ENCODE results near the gene SOX4.

SOX4 gene

GRCh38 chr6:21592953-21593352, 598 bp upstream of the SOX4 start:
- peak overlapping the region; percentile 30 to 97 (median 83) for H3K4me3 ChIP-seq (ENCODE audit: low read depth in 1 of 5, low read length in 5 of 5)
- no peaks in the 10 kb centered on the region for H3K27me3 ChIP-seq (ENCODE audit: control insufficient read depth in 5 of 5, insufficient read depth in 4 of 5, low read length in 5 of 5)
- peak overlapping the region in 1 of 5 donors; percentile 40 for H3K9ac ChIP-seq (ENCODE audit: low read length in 5 of 5)
- H3K4me1 ChIP-seq (ENCODE audit: control insufficient read depth in 5 of 5, insufficient read depth in 5 of 5, low read length in 5 of 5) = peaks cover 1 to 47% (median 40%) of the 10 kb centered on the region in 5 donors
- H3K27ac ChIP-seq (ENCODE audit: low read depth, low read length) = no peak overlapping the region
- no peaks in the 10 kb centered on the region for H3K36me3 ChIP-seq (ENCODE audit: control insufficient read depth in 5 of 5, insufficient read depth in 5 of 5, low read length in 5 of 5)
- no peaks in the 10 kb centered on the region for H3K9me3 ChIP-seq (ENCODE audit: control insufficient read depth in 5 of 5, low read length in 5 of 5)

GRCh38 chr6:21593927-21594415, 420 bp downstream of the SOX4 start:
- no peaks in the 10 kb centered on the region for H3K9me3 ChIP-seq (ENCODE audit: control insufficient read depth in 5 of 5, low read length in 5 of 5)
- H3K27me3 ChIP-seq (ENCODE audit: control insufficient read depth in 5 of 5, insufficient read depth in 4 of 5, low read length in 5 of 5) = no peaks in the 10 kb centered on the region
- H3K4me3 ChIP-seq (ENCODE audit: low read depth in 1 of 5, low read length in 5 of 5) = peak overlapping the region; percentile 76 to 97 (median 92)
- H3K36me3 ChIP-seq (ENCODE audit: control insufficient read depth in 5 of 5, insufficient read depth in 5 of 5, low read length in 5 of 5) = peaks cover 0 to 2% (median 0%) of the 10 kb centered on the region in 5 donors
- H3K9ac ChIP-seq (ENCODE audit: low read length in 5 of 5) = peak overlapping the region; percentile 44 to 73 (median 63)
- H3K27ac ChIP-seq (ENCODE audit: low read depth, low read length) = peak overlapping the region; percentile 81
- peaks cover 2 to 49% (median 43%) of the 10 kb centered on the region in 5 donors for H3K4me1 ChIP-seq (ENCODE audit: control insufficient read depth in 5 of 5, insufficient read depth in 5 of 5, low read length in 5 of 5)

- H3K4me1 ChIP-seq (ENCODE audit: control insufficient read depth in 5 of 5, insufficient read depth in 5 of 5, low read length in 5 of 5) = peaks cover 2 to 48% (median 41%) of the 10 kb centered on the region in 5 donors
- H3K4me3 ChIP-seq (ENCODE audit: low read depth in 1 of 5, low read length in 5 of 5) = peak overlapping the region; percentile 76 to 97 (median 92)
- H3K9ac ChIP-seq (ENCODE audit: low read length in 5 of 5) = peak overlapping the region; percentile 44 to 82 (median 68)
- H3K36me3 ChIP-seq (ENCODE audit: control insufficient read depth in 5 of 5, insufficient read depth in 5 of 5, low read length in 5 of 5) = peaks cover 0 to 3% (median 0%) of the 10 kb centered on the region in 5 donors
- no peaks in the 10 kb centered on the region for H3K27me3 ChIP-seq (ENCODE audit: control insufficient read depth in 5 of 5, insufficient read depth in 4 of 5, low read length in 5 of 5)
- H3K9me3 ChIP-seq (ENCODE audit: control insufficient read depth in 5 of 5, low read length in 5 of 5) = no peaks in the 10 kb centered on the region
- peak overlapping the region; percentile 81 for H3K27ac ChIP-seq (ENCODE audit: low read depth, low read length)
Observed at GRCh38 chr6:21594416-21595281, 1.1 kb downstream of the SOX4 start.

GRCh38 chr6:21595285-21596144, 2.0 kb downstream of the SOX4 start:
- peaks cover 2 to 48% (median 40%) of the 10 kb centered on the region in 5 donors for H3K4me1 ChIP-seq (ENCODE audit: control insufficient read depth in 5 of 5, insufficient read depth in 5 of 5, low read length in 5 of 5)
- H3K36me3 ChIP-seq (ENCODE audit: control insufficient read depth in 5 of 5, insufficient read depth in 5 of 5, low read length in 5 of 5) = peaks cover 0 to 3% (median 0%) of the 10 kb centered on the region in 5 donors
- H3K27me3 ChIP-seq (ENCODE audit: control insufficient read depth in 5 of 5, insufficient read depth in 4 of 5, low read length in 5 of 5) = no peaks in the 10 kb centered on the region
- peak overlapping the region; percentile 68 to 79 (median 78) for H3K9ac ChIP-seq (ENCODE audit: low read length in 5 of 5)
- H3K4me3 ChIP-seq (ENCODE audit: low read depth in 1 of 5, low read length in 5 of 5) = peak overlapping the region; percentile 76 to 97 (median 93)
- peak overlapping the region; percentile 81 for H3K27ac ChIP-seq (ENCODE audit: low read depth, low read length)
- no peaks in the 10 kb centered on the region for H3K9me3 ChIP-seq (ENCODE audit: control insufficient read depth in 5 of 5, low read length in 5 of 5)

GRCh38 chr6:21596145-21596948, 2.8 kb downstream of the SOX4 start:
- peak overlapping the region; percentile 76 to 97 (median 93) for H3K4me3 ChIP-seq (ENCODE audit: low read depth in 1 of 5, low read length in 5 of 5)
- H3K9ac ChIP-seq (ENCODE audit: low read length in 5 of 5) = peak overlapping the region; percentile 68 to 79 (median 78)
- H3K9me3 ChIP-seq (ENCODE audit: control insufficient read depth in 5 of 5, low read length in 5 of 5) = no peaks in the 10 kb centered on the region
- peaks cover 2 to 48% (median 40%) of the 10 kb centered on the region in 5 donors for H3K4me1 ChIP-seq (ENCODE audit: control insufficient read depth in 5 of 5, insufficient read depth in 5 of 5, low read length in 5 of 5)
- H3K36me3 ChIP-seq (ENCODE audit: control insufficient read depth in 5 of 5, insufficient read depth in 5 of 5, low read length in 5 of 5) = peaks cover 0 to 3% (median 0%) of the 10 kb centered on the region in 5 donors
- H3K27ac ChIP-seq (ENCODE audit: low read depth, low read length) = peak overlapping the region; percentile 81
- H3K27me3 ChIP-seq (ENCODE audit: control insufficient read depth in 5 of 5, insufficient read depth in 4 of 5, low read length in 5 of 5) = no peaks in the 10 kb centered on the region

GRCh38 chr6:21596949-21597682, 3.6 kb downstream of the SOX4 start:
- H3K36me3 ChIP-seq (ENCODE audit: control insufficient read depth in 5 of 5, insufficient read depth in 5 of 5, low read length in 5 of 5) = peaks cover 0 to 3% (median 0%) of the 10 kb centered on the region in 5 donors
- H3K9me3 ChIP-seq (ENCODE audit: control insufficient read depth in 5 of 5, low read length in 5 of 5) = peaks cover 0 to 3% (median 0%) of the 10 kb centered on the region in 5 donors
- peaks cover 2 to 48% (median 40%) of the 10 kb centered on the region in 5 donors for H3K4me1 ChIP-seq (ENCODE audit: control insufficient read depth in 5 of 5, insufficient read depth in 5 of 5, low read length in 5 of 5)
- peak overlapping the region; percentile 67 to 97 (median 84) for H3K4me3 ChIP-seq (ENCODE audit: low read depth in 1 of 5, low read length in 5 of 5)
- peak overlapping the region; percentile 77 to 85 (median 78) for H3K9ac ChIP-seq (ENCODE audit: low read length in 5 of 5)
- H3K27me3 ChIP-seq (ENCODE audit: control insufficient read depth in 5 of 5, insufficient read depth in 4 of 5, low read length in 5 of 5) = no peaks in the 10 kb centered on the region
- peak overlapping the region; percentile 81 for H3K27ac ChIP-seq (ENCODE audit: low read depth, low read length)

GRCh38 chr6:21597801-21598673, 4.5 kb downstream of the SOX4 start:
- Histone ChIP-seq H3K36me3 (ENCODE audit: control insufficient read depth in 5 of 5, insufficient read depth in 5 of 5, low read length in 5 of 5) (peaks cover 0 to 3% (median 0%) of the 10 kb centered on the region in 5 donors), H3K4me1 (ENCODE audit: control insufficient read depth in 5 of 5, insufficient read depth in 5 of 5, low read length in 5 of 5) (peaks cover 2 to 44% (median 36%) of the 10 kb centered on the region in 5 donors), H3K9me3 (ENCODE audit: control insufficient read depth in 5 of 5, low read length in 5 of 5) (peaks cover 0 to 3% (median 0%) of the 10 kb centered on the region in 5 donors), H3K4me3 (ENCODE audit: low read depth in 1 of 5, low read length in 5 of 5) (peak overlapping the region; percentile 67 to 97 (median 84)), H3K27me3 (ENCODE audit: control insufficient read depth in 5 of 5, insufficient read depth in 4 of 5, low read length in 5 of 5) (no peaks in the 10 kb centered on the region), H3K27ac (ENCODE audit: low read depth, low read length) (no peak overlapping the region), H3K9ac (ENCODE audit: low read length in 5 of 5) (peak overlapping the region; percentile 56 to 85 (median 78))

- H3K27me3 ChIP-seq (ENCODE audit: control insufficient read depth in 5 of 5, insufficient read depth in 4 of 5, low read length in 5 of 5) = no peaks in the 10 kb centered on the region
- no peak overlapping the region for H3K27ac ChIP-seq (ENCODE audit: low read depth, low read length)
- H3K4me3 ChIP-seq (ENCODE audit: low read depth in 1 of 5, low read length in 5 of 5) = peak overlapping the region; percentile 67 to 97 (median 84)
- H3K9me3 ChIP-seq (ENCODE audit: control insufficient read depth in 5 of 5, low read length in 5 of 5) = peaks cover 0 to 3% (median 0%) of the 10 kb centered on the region in 5 donors
- peaks cover 2 to 38% (median 32%) of the 10 kb centered on the region in 5 donors for H3K4me1 ChIP-seq (ENCODE audit: control insufficient read depth in 5 of 5, insufficient read depth in 5 of 5, low read length in 5 of 5)
- peaks cover 0 to 3% (median 0%) of the 10 kb centered on the region in 5 donors for H3K36me3 ChIP-seq (ENCODE audit: control insufficient read depth in 5 of 5, insufficient read depth in 5 of 5, low read length in 5 of 5)
- H3K9ac ChIP-seq (ENCODE audit: low read length in 5 of 5) = peak overlapping the region in 2 of 5 donors; percentile 78 to 79
Observed at GRCh38 chr6:21598674-21599023, 5.1 kb downstream of the SOX4 start.

Data from subcutaneous abdominal adipose tissue (tissue), 5 donors.